ENCODE measurements around the gene BRF1.

The BRF1 gene

GRCh38 chr14:105303949-105304348, 3.1 kb upstream of the BRF1 start:
- no peak for TF ChIP-seq CEBPB (IDR thresholded peaks at IDR 0.05)
- TF ChIP-seq FOXM1 (IDR thresholded peaks at IDR 0.05; ENCODE audit: borderline replicate concordance, low read depth): no peak
- no peak for TF ChIP-seq TAF1 (IDR thresholded peaks at IDR 0.05; ENCODE audit: low read depth)
- TF ChIP-seq CREB1 (IDR thresholded peaks at IDR 0.05; ENCODE audit: low read depth): no peak
- TF ChIP-seq REST (IDR thresholded peaks at IDR 0.05; ENCODE audit: low read depth): no peak
- TF ChIP-seq USF1 (IDR thresholded peaks at IDR 0.05): no peak
- TF ChIP-seq TEAD4 (IDR thresholded peaks at IDR 0.05): no peak
- no peak for TF ChIP-seq TCF12 (IDR thresholded peaks at IDR 0.05; ENCODE audit: low read depth)
- no peak for TF ChIP-seq NFIC (IDR thresholded peaks at IDR 0.05)
- TF ChIP-seq RAD21 (IDR thresholded peaks at IDR 0.05; ENCODE audit: low read depth): no peak
- no peak for TF ChIP-seq MAX (IDR thresholded peaks at IDR 0.05)
- no peak for TF ChIP-seq ZBTB7A (IDR thresholded peaks at IDR 0.05; ENCODE audit: low read depth)
- TF ChIP-seq EGR1 (IDR thresholded peaks at IDR 0.05): no peak
- TF ChIP-seq YY1 (IDR thresholded peaks at IDR 0.05; ENCODE audit: low read depth): no peak
- TF ChIP-seq EP300 (IDR thresholded peaks at IDR 0.05; ENCODE audit: borderline replicate concordance): no peak

- TF ChIP-seq EP300 (IDR thresholded peaks at IDR 0.05; ENCODE audit: borderline replicate concordance) (no peak), TAF1 (IDR thresholded peaks at IDR 0.05; ENCODE audit: low read depth) (peak; percentile 15; the same call in 1 of the 2 replicates), CEBPB (IDR thresholded peaks at IDR 0.05) (no peak), TCF12 (IDR thresholded peaks at IDR 0.05; ENCODE audit: low read depth) (no peak), NFIC (IDR thresholded peaks at IDR 0.05) (no peak), ZBTB7A (IDR thresholded peaks at IDR 0.05; ENCODE audit: low read depth) (peak; percentile 70; the same call in 1 of the 2 replicates), MAX (IDR thresholded peaks at IDR 0.05) (peak; percentile 70), USF1 (IDR thresholded peaks at IDR 0.05) (no peak), FOXM1 (IDR thresholded peaks at IDR 0.05; ENCODE audit: borderline replicate concordance, low read depth) (no peak), TEAD4 (IDR thresholded peaks at IDR 0.05) (peak; percentile 50), YY1 (IDR thresholded peaks at IDR 0.05; ENCODE audit: low read depth) (peak; percentile 47), CREB1 (IDR thresholded peaks at IDR 0.05; ENCODE audit: low read depth) (peak; percentile 33; the same call in 1 of the 2 replicates)
Observed at GRCh38 chr14:105301103-105301914, 508 bp upstream of the BRF1 start.

- TF ChIP-seq TCF12 (IDR thresholded peaks at IDR 0.05; ENCODE audit: low read depth) (no peak), TEAD4 (IDR thresholded peaks at IDR 0.05) (no peak), RAD21 (IDR thresholded peaks at IDR 0.05; ENCODE audit: low read depth) (no peak), MAX (IDR thresholded peaks at IDR 0.05) (no peak), REST (IDR thresholded peaks at IDR 0.05; ENCODE audit: low read depth) (no peak)
Observed at GRCh38 chr14:105299654-105300541, 903 bp downstream of the BRF1 start.

GRCh38 chr14:105294142-105294597, 6.6 kb downstream of the BRF1 start:
- TF ChIP-seq MAX (IDR thresholded peaks at IDR 0.05): no peak
- TF ChIP-seq EGR1 (IDR thresholded peaks at IDR 0.05): no peak
- no peak for TF ChIP-seq REST (IDR thresholded peaks at IDR 0.05; ENCODE audit: low read depth)
- TF ChIP-seq USF1 (IDR thresholded peaks at IDR 0.05): no peak
- no peak for TF ChIP-seq TCF12 (IDR thresholded peaks at IDR 0.05; ENCODE audit: low read depth)
- TF ChIP-seq CEBPB (IDR thresholded peaks at IDR 0.05): no peak
- no peak for TF ChIP-seq TAF1 (IDR thresholded peaks at IDR 0.05; ENCODE audit: low read depth)
- no peak for TF ChIP-seq CREB1 (IDR thresholded peaks at IDR 0.05; ENCODE audit: low read depth)
- TF ChIP-seq FOXM1 (IDR thresholded peaks at IDR 0.05; ENCODE audit: borderline replicate concordance, low read depth): no peak
- TF ChIP-seq RAD21 (IDR thresholded peaks at IDR 0.05; ENCODE audit: low read depth): no peak
- no peak for TF ChIP-seq YY1 (IDR thresholded peaks at IDR 0.05; ENCODE audit: low read depth)
- TF ChIP-seq TEAD4 (IDR thresholded peaks at IDR 0.05): no peak

All from Ishikawa (cell line).